Measurements from ENCODE around the gene KRTAP10-11.
"Not testable (repeated sequence)": the region's sequence is repeated elsewhere in the genome, so short reads cannot be mapped to it uniquely, and the experiment has no call there.

Gene KRTAP10-11

DNA sequence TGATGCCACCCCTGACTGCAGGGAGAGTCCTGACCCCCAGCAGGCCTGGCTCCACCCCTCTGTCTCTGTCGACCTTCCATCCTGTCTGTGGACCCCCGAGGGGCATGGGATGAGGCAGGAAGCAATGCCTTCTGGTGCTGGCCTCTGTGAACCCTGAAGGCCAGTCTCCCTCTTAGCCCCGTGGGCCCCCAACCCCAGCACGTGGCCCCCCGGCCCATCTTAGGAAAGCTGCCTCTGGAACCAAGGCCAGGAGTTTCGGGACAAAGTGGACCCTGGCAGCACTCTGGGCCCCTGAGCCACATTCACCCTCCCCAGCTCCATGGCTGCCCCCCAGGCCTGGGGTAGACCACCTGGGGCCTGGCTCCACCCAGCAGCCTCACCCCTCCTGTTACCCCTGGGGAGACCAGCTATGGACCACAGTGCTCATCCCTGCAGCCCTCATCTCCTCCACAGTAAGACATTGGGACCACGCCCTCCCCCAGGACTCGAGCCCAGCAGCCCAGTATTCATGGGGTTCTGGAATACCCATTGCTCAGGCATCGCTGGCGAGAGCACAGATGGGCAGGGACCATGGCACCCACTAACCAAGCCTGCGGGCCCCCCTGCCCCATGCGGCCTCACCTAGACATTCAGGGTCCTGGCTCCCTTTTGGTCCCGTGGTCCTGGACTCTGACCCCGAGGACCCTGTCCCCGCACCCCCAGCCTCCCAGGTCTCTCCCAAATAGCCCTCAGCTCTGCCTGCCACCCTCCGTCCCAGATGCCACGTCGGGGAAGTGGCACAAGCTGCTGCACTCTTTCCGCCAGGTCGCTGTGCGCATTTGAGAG, 7.5 kb upstream of the KRTAP10-11 start:
- not testable (repeated sequence) for DNase-seq (ENCODE audit: low read depth in 2 of 2)

- no peak for DNase-seq (ENCODE audit: low read depth in 2 of 2)
Observed at GRCh38 chr21:44639331-44639655, 6.9 kb upstream of the KRTAP10-11 start.

- DNase-seq (ENCODE audit: low read depth in 2 of 2), result no peak
Observed at GRCh38 chr21:44640761-44641160, 5.5 kb upstream of the KRTAP10-11 start.

- no peak for DNase-seq (ENCODE audit: low read depth in 2 of 2)
Observed at GRCh38 chr21:44643741-44644310, 2.4 kb upstream of the KRTAP10-11 start.

DNA sequence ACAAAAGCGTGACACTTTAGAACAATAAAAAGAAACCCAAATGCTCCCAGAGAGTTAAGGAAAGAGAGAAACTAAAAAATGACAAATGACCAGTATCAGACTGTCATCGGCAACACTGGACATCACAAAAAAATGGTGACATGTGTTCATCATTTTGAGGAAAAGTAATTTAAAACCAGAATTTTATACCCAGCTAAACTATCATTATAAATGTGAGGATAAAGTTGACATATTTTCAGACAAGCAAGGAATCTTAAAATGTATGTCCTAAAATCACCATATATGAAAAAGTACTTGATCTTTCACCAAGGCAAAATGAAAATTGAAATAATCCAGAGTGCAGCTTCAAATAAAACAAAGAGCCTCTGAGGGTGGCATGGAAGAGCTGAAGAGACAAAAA, 1.3 kb upstream of the KRTAP10-11 start:
- no peak for DNase-seq (ENCODE audit: low read depth in 2 of 2)

GRCh38 chr21:44647222-44647552, 973 bp downstream of the KRTAP10-11 start:
- no peak for DNase-seq (ENCODE audit: low read depth in 2 of 2)

DNA sequence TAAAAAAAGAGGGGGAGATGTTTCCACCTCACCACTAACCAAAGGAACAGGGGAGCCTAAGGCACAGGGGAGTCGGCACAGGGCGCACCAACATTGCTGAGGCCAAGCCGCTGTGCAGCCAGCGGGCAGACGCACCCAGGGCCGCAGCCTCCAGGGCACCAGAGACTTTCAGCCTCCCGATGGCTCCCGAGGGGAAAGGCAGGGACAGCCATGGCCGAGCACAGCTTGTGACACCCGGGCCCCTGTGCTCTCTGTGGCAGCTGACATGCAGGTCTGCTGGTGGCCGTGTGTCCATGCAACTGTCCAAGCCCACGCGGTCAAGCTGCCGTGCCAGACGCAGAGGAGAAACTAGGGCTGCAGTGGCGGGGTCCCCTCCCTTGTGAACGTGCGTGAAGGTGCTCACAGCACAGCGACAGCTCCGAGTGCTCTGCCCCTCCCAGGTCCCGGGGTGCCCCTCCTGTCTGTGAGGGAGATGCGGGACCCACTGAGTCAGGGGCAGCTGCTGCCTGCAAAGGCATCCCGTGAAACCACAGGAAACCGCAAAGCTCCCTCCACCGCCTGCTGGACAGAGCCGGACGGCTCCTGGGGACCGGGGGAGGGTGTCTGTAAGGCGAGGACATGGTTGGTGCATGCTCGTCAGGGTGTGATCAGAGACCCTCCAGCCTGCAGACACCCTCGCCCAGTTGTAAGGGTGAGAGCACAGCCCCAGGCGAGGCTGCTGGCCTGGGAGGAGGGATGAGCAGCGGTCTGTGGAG, 2.5 kb downstream of the KRTAP10-11 start:
- DNase-seq (ENCODE audit: low read depth in 2 of 2), result no peak

- DNase-seq (ENCODE audit: low read depth in 2 of 2), result no peak
Observed at GRCh38 chr21:44649521-44650100, 3.4 kb downstream of the KRTAP10-11 start.

DNA sequence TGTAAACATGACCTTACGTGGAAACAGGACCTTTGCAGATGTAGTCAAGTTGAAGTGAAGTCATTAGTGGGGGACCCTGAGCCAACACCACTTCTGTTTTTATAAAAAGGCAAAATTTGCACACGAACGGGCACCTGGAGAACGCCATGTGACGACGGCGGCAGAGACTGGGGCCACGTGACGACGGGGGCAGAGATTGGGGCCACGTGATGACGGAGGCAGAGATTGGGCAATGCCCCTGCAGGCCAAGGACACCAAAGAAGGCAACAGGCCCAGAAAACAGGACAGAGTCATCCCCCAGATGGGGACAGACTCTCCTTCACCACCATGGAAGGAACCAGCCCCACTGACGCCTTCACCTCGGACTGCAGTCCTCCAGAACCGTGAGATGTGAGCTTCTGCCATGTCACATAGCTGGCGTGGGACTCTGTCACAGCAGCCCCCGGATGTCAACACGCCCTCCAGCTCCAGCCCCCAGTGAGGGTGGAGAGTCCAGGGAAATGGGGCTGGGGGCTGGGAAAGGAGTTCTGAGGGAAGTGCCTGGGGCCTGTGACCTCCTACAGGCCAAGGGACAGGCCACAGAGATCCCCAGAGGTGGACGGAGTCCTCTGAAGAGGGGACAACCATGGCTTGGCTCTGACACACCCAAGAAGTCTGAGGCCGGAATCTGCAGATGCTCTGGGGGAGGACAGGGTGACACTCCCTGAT, 4.2 kb downstream of the KRTAP10-11 start:
- DNase-seq (ENCODE audit: low read depth in 2 of 2), result no peak

GRCh38 chr21:44650973-44651675, 4.9 kb downstream of the KRTAP10-11 start:
- no peak for DNase-seq (ENCODE audit: low read depth in 2 of 2)

- DNase-seq (ENCODE audit: low read depth in 2 of 2), result no peak
Observed at GRCh38 chr21:44653123-44653522, 6.9 kb downstream of the KRTAP10-11 start.

DNA sequence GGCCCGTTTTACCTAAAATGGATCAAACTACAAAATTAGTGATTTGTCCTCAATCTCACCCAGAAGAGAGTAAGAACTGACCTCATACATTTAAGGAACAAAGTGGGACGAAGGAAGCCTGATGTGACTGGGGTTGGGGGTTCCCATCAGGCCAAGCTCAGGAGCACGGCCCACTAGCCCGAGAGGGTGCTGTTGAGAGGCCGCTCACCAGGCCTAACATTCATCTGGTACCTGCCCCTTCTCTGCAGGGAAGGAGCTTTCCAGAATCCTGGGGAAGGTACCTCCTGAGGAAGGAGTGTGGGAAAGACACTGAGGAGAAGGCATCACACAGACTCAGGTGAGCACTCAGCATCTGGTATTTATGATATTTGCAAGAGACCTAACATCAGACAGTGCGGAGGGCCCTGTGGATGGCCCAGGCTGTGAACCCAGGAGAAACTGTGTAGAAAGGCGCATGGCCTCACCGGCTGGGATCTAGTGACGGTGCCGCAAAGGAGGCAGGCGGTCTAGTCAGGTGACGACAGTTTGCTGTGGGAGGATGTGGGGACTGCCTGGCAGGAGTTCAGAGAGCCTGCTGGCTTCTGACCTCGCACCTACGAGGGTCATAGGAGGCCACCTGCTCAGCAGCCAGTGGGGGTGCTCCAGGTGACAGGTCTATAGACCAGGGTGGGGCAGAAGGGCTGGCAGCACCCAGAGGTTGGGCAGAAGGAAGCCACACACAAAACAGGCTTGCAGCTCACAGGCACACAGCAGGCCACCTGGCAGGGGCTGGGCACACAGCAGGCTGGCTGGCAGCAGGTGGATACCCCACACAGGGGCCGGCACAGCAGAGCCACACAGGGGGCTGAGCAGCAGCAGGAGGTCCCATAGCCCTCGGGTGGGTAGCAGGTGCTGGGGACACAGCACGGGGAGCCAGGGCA, 7.7 kb downstream of the KRTAP10-11 start:
- DNase-seq (ENCODE audit: low read depth in 2 of 2), result no peak

GRCh38 chr21:44654576-44655175, 8.5 kb downstream of the KRTAP10-11 start, which contains the start of gene KRTAP12-4:
TSS of gene KRTAP12-4 (minus strand) at chr21:44654659. CDS start at chr21:44654614, 45 bp downstream.
- no peak for DNase-seq (ENCODE audit: low read depth in 2 of 2)

DNA sequence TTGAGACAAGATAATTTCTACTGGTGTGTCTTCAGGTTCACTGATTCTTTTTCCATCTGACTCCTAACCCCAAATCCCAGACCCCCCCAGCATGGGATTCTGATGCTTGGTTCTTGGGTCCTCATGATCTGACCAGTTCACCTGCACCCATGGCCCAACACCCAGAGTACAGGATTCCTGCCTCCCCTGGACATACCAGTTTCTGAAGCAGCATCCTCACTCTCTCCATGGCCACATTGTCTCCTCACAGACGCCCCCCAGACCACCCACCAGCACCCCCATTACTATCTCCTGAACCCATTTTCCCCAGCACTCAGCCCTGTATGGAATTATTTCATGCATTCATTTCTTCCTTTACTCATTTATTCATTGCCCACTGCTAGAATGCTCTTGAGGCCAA, 10.7 kb downstream of the KRTAP10-11 start:
- DNase-seq (ENCODE audit: low read depth in 2 of 2), result no peak

- DNase-seq (ENCODE audit: low read depth in 2 of 2), result no peak
Observed at GRCh38 chr21:44657635-44658540, 11.7 kb downstream of the KRTAP10-11 start, which contains the start of gene KRTAP12-3. TSS of gene KRTAP12-3 (plus strand) at chr21:44657932. CDS start at chr21:44657980, 48 bp downstream.

DNA sequence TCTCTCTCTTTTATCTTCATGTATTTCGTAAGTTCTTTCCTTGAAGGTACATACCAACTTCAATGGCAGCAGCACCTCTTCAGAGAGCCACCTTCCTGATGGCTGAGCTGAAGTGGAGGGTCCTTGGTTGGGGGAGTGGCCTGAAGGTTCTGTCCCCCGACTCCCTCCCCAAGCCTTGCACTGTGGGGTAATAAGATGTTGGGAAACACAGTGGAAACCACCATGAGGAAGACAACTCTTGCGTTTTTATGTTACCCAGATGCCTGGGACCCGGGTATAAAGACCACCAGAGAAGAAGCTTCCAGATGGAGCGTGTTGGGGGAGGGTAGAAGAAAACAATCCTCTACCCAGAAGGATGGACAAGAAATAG, 12.3 kb downstream of the KRTAP10-11 start:
- no peak for DNase-seq (ENCODE audit: low read depth in 2 of 2)

DNA sequence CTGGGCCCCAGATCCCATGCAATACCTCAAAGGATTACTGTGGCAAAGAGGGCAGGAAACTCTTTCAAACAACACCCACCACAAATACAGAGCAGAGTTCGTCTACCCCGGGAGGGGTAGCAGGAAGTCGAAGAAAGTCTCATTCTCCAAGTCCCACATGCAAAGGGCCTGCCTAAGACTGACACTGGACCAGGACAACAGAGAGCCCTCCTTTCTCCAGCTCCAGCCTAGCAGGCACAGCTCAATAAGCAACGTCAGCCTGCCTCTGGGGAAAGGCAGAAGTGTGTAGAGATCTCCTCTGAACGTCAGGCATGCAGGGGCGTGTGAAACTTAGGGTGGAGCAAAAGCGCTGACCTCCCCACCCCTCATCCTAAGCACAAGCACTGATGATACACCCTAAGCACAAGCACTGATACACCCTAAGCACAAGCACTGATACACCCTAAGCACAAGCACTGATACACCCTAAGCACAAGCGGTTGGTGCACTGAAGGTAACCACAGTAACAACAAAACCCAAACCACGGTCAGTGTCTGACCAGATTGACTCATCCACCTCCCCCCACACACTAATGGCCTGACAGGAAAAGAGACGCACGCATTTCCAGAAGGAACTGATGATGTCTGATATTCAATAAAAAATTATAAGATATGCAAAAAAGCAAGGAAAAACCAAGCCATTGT, 12.8 kb downstream of the KRTAP10-11 start:
- no peak for DNase-seq (ENCODE audit: low read depth in 2 of 2)

DNA sequence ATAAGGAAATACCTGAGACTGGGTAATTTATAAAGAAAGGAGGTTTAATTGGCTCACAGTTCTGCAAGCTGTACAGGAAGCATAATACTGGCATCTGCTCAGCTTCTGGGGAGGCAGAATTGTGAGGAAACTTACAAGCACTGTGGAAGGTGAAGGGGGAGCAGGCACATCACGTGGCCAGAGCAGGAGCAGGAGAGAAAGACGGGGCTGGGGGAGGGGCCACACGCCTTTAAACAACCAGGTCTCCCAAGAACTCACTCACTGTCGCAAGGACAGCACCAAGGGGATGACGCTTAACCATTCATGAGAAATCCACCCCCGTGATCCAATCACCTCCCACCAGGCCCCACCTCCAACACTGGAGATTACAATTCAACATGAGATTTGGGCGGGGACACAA, 15.4 kb downstream of the KRTAP10-11 start:
- not testable (repeated sequence) for DNase-seq (ENCODE audit: low read depth in 2 of 2)

All from stimulated activated CD4-positive, alpha-beta T cell treated with anti-CD3 and anti-CD28 coated beads, Interleukin-15, amount 100 ng/mL, for 48 hours (primary cell).